Measurements from ENCODE around the gene STX4.
A peak's percentile ranks its signal among the peaks of the same experiment; 100 is the strongest.
"Not testable (repeated sequence)": the region's sequence is repeated elsewhere in the genome, so short reads cannot be mapped to it uniquely, and the experiment has no call there.

The STX4 gene

GRCh38 chr16:31017756-31018155 lies 15.6 kb upstream of the STX4 start:
- not testable (repeated sequence) for DNase-seq

GRCh38 chr16:31020536-31020935 lies 12.8 kb upstream of the STX4 start:
- DNase-seq: no peak

- DNase-seq: no peak
Measured at GRCh38 chr16:31022544-31023251, 10.7 kb upstream of the STX4 start.

- DNase-seq: no peak
Measured at GRCh38 chr16:31023252-31023602, 10.1 kb upstream of the STX4 start.

GRCh38 chr16:31023627-31024226 lies 9.6 kb upstream of the STX4 start:
- no peak for DNase-seq

- no peak for DNase-seq
Measured at GRCh38 chr16:31025339-31025738, 8.0 kb upstream of the STX4 start.

GRCh38 chr16:31029272-31029671 lies 4.1 kb upstream of the STX4 start:
- DNase-seq: no peak

GRCh38 chr16:31031276-31031675 lies 2.1 kb upstream of the STX4 start:
- DNase-seq: no peak

GRCh38 chr16:31033709-31034492 lies 543 bp downstream of the STX4 start:
- peak; percentile 29 to 94 (median 81) for DNase-seq

GRCh38 chr16:31036691-31037090 lies 3.3 kb downstream of the STX4 start:
- no peak for DNase-seq

GRCh38 chr16:31038993-31039392 lies 5.6 kb downstream of the STX4 start:
- DNase-seq: peak in 11 of 56 donors; percentile 2 to 45 (median 17)

- no peak for DNase-seq
Measured at GRCh38 chr16:31042866-31043265, 9.5 kb downstream of the STX4 start.

- no peak for DNase-seq
Measured at GRCh38 chr16:31043352-31043751, 10.0 kb downstream of the STX4 start.

- no peak for DNase-seq
Measured at GRCh38 chr16:31043898-31044481, 10.6 kb downstream of the STX4 start.

- no peak for DNase-seq
Measured at GRCh38 chr16:31050280-31051030, 17.1 kb downstream of the STX4 start.

GRCh38 chr16:31052114-31052513 lies 18.8 kb downstream of the STX4 start:
- no peak for DNase-seq

- DNase-seq: no peak
Measured at GRCh38 chr16:31055613-31056012, 22.3 kb downstream of the STX4 start.

- no peak for DNase-seq
Measured at GRCh38 chr16:31061126-31061812, 27.9 kb downstream of the STX4 start.

- DNase-seq: no peak
Measured at GRCh38 chr16:31061813-31062440, 28.6 kb downstream of the STX4 start.

GRCh38 chr16:31063495-31063842 lies 30.1 kb downstream of the STX4 start:
- no peak for DNase-seq

Measured in nucleus accumbens (tissue), 56 donors.